HT-29 (cell line): ENCODE results near the gene IGIP. TPM values are rescaled to one million over a fixed set of nuclear protein-coding genes. Genes with fewer than 3 reads are reported as not detected.

Source experiments
- DNase-seq: peaks from one replicate; pipeline ENCODE4 v3.0.0-alpha.2; 2015; ENCODE audit warnings: low spot score
- total RNA-seq: library from RNA; depleted of rRNA; stranded (reverse); fragments of >200 nt; shearing (Covaris generic); gene quantifications from 2 replicates; pipeline ENCODE4 v1.2.3, GENCODE V29; 2014

IGIP gene
- total RNA-seq, 1 experiment from 2014 or later: 1.1 TPM

- DNase-seq: no peak
Measured at GRCh38 chr5:140111011-140111858, 14.5 kb upstream of the IGIP start.

GRCh38 chr5:140111859-140112551 lies 13.7 kb upstream of the IGIP start:
- no peak for DNase-seq

- no peak for DNase-seq
Measured at GRCh38 chr5:140112685-140113179, 13.0 kb upstream of the IGIP start.

GRCh38 chr5:140113180-140113698 lies 12.5 kb upstream of the IGIP start:
- no peak for DNase-seq

- peak; percentile 92 for DNase-seq
Measured at GRCh38 chr5:140113699-140114263, 12.0 kb upstream of the IGIP start, which contains the start of gene PURA. Gene PURA, plus strand, starts transcription at chr5:140114109. Its CDS starts 73 bp downstream, at chr5:140114182.

- peak; percentile 81 for DNase-seq
Measured at GRCh38 chr5:140114341-140115185, 11.2 kb upstream of the IGIP start.

GRCh38 chr5:140115186-140115500 lies 10.6 kb upstream of the IGIP start:
- no peak for DNase-seq

- peak; percentile 36 for DNase-seq
Measured at GRCh38 chr5:140116716-140117115, 9.0 kb upstream of the IGIP start.

GRCh38 chr5:140117523-140117922 lies 8.2 kb upstream of the IGIP start:
- no peak for DNase-seq

GRCh38 chr5:140118302-140118936 lies 7.3 kb upstream of the IGIP start:
- peak; percentile 36 for DNase-seq

- DNase-seq: no peak
Measured at GRCh38 chr5:140126315-140127012, 727 bp downstream of the IGIP start.

- no peak for DNase-seq
Measured at GRCh38 chr5:140128376-140128775, 2.6 kb downstream of the IGIP start.

- no peak for DNase-seq
Measured at GRCh38 chr5:140130949-140131733, 5.4 kb downstream of the IGIP start.

- peak; percentile 41 for DNase-seq
Measured at GRCh38 chr5:140131967-140132409, 6.3 kb downstream of the IGIP start.

GRCh38 chr5:140133514-140134167 lies 7.9 kb downstream of the IGIP start:
- no peak for DNase-seq

- no peak for DNase-seq
Measured at GRCh38 chr5:140134277-140134935, 8.7 kb downstream of the IGIP start.

GRCh38 chr5:140135127-140135526 lies 9.4 kb downstream of the IGIP start:
- no peak for DNase-seq

- no peak for DNase-seq
Measured at GRCh38 chr5:140136624-140137023, 10.9 kb downstream of the IGIP start.
